HCEC 1CT (cell line): ENCODE data around the gene HEXIM2.

Experiments
- DNase-seq: peaks from one replicate; pipeline ENCODE4 v3.0.0-alpha.2; 2017

HEXIM2 gene

DNA sequence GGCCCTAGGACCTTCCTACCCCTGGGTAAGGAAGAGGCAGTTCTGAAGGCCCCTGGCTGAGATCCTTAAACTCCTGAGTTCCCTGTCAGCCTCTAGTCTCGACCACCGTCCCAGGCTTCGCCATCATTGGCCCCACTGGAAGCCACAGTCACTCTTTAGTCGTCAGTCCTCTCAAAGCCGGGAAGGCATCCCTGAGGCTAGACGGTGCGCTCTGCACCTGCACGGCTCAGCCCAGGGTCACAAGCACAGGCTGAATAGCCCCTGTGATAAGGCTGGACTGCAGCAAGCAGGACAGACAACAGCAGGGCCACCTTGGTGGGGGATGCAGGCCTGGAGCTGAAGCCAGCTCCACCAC is 16.7 kb upstream of the HEXIM2 start:
- DNase-seq, result no peak

DNA sequence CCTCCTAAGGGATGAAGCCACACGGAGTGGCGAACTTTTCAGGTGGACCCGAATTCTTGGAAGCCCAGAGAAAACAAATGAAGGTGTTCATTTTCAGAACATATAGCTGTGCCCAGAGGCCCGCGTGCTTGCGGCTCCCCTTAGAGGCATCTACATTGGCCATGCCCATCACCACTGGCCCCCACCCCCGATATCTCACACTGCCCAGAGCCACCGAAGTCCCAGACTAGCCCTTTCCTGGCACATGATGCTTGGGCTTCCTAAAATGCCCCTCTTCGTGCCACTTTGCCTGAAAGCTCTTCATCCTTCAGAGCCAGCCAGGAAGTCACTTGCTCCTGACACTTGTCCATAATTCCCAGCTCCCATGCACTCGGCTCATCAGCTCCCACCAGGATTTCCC is 15.5 kb upstream of the HEXIM2 start:
- DNase-seq, result no peak

DNA sequence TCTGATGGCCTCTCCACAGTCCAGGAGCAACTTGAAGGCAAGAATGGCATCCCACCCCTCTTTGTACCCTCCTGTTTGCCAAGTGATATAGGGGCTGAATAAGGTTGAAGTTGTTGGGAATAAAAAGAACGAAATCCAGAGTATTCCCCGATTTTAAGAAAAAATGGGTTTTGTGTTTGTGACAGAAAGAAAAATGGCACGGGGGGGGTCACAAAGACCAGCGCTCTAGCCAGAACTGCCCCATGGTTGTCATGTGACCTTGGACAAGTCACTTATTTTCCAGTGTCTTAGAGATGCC is 15.1 kb upstream of the HEXIM2 start:
- no peak for DNase-seq

DNA sequence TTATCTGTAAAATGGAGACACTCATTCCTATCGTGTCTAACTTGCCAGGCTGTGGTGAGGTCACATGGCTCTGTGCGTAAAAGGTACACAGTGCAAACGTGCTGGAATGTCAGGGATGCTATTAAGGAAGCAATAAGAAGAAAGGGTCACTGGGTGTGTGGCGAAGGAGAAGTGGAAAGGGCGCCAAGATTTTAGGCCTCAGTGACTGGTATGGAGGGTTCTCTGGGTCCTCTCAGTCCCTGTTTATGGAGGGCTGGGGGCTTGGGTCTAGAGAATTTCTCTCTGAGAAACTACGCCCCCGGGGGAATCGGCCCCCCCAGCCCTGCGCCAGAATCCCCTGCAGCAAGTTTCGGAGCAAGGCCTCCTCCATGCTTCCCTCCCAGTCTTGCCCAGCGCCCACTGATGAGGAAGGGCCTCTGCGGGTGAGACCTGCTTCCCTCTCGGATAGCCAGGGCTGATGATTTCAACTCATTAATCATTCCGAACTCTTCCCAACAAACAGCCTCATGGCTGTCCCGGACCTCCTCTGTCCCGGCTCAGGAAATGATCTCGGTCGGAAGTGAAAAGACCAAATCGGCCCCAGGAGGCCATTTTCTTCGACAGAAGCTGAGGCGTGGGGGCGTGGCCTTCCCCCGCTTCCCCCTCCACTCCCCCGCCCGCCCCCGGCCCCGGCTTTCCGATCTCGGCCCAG is 14.6 kb upstream of the HEXIM2 start:
- DNase-seq, result peak; percentile 67

DNA sequence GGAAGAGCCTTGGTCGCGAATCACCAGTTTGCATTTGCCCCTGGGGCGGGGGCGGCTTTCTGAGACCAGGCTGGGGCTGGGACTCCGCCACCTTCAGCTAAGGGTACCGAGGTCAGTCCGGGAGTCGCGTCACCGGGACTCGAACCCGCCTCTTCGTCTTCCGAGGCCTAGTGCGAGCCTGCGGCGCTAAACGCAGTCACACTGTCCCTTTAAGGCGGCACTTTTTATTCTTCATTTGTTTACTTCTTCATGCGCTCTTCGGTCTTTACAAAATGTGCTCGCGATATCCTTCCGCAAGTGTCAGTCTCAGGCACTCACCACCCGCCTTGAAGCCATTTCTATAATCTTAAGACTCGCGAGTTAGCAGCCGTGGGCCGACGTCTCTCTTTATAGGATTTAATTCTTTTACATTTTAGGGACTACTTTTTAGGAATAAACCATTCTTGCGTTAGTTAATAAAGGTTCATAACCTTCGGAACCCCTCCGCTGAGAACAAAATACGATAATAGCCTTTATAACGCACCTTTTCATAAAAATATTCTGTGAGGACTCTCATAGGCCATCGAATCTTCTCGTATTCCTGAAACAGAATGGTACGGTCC is 14.0 kb upstream of the HEXIM2 start:
- DNase-seq, result peak; percentile 96

DNA sequence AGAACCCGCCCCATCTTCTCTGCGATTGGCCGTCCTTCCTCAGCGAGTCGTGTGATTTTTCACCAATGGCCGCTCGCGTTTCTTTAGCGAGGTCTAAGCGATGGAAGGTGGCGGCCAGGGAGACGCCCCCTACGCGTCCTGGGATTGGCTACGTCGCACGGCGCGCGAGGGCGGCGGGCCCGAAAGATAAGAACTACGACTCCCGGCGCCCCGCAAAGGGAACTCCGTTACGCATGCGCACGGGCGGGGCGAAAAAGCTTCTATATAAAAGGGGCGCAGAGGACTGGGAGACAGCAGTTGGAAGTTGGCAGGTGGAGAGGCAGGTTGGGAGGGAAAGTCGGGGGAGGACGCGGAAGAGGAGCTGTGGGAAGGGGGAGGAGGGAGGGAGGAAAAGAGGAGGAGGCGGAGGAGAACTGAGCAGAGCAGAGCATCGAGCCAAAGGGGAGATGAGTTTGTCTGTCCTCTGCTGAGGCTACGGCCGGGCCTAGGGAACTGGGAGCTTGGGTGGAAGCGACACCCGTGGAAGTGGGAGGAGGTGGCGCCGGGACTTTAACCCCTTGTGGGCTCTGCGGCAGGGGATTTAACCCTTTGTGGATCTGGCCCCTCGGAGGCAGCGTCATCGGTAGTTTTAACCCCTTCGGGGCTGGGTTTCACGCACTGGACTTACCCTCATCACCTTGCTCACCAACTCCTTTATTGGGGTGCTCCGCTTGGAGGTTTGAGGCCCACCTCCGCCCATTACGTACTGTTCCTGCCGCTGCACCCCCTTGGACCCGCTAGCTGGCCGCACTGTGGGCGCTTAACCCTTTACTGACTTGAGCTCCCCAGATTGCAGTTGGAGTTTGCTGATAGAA is 13.3 kb upstream of the HEXIM2 start, which contains the start of gene HEXIM1:
Gene HEXIM1 (plus strand): TSS at position 293 of the 854 bp plus-strand sequence. CDS start 716 bp downstream, outside the sequence.
- peak; percentile 100 for DNase-seq

DNA sequence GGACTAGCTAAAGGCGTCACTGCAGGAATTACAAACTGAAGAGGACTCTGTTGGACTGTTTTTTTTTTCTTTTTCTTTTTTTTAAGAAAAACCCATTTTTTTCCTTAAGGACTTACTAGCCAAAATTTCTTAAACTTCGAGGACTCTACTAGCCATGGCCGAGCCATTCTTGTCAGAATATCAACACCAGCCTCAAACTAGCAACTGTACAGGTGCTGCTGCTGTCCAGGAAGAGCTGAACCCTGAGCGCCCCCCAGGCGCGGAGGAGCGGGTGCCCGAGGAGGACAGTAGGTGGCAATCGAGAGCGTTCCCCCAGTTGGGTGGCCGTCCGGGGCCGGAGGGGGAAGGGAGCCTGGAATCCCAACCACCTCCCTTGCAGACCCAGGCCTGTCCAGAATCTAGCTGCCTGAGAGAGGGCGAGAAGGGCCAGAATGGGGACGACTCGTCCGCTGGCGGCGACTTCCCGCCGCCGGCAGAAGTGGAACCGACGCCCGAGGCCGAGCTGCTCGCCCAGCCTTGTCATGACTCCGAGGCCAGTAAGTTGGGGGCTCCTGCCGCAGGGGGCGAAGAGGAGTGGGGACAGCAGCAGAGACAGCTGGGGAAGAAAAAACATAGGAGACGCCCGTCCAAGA is 12.5 kb upstream of the HEXIM2 start:
- peak; percentile 81 for DNase-seq

DNA sequence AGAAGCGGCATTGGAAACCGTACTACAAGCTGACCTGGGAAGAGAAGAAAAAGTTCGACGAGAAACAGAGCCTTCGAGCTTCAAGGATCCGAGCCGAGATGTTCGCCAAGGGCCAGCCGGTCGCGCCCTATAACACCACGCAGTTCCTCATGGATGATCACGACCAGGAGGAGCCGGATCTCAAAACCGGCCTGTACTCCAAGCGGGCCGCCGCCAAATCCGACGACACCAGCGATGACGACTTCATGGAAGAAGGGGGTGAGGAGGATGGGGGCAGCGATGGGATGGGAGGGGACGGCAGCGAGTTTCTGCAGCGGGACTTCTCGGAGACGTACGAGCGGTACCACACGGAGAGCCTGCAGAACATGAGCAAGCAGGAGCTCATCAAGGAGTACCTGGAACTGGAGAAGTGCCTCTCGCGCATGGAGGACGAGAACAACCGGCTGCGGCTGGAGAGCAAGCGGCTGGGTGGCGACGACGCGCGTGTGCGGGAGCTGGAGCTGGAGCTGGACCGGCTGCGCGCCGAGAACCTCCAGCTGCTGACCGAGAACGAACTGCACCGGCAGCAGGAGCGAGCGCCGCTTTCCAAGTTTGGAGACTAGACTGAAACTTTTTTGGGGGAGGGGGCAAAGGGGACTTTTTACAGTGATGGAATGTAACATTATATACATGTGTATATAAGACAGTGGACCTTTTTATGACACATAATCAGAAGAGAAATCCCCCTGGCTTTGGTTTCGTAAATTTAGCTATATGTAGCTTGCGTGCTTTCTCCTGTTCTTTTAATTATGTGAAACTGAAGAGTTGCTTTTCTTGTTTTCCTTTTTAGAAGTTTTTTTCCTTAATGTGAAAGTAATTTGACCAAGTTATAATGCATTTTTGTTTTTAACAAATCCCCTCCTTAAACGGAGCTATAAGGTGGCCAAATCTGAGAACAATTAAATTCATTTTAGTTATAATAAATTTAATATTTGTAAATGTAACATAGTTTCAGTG is 11.7 kb upstream of the HEXIM2 start:
- DNase-seq, result peak; percentile 65

DNA sequence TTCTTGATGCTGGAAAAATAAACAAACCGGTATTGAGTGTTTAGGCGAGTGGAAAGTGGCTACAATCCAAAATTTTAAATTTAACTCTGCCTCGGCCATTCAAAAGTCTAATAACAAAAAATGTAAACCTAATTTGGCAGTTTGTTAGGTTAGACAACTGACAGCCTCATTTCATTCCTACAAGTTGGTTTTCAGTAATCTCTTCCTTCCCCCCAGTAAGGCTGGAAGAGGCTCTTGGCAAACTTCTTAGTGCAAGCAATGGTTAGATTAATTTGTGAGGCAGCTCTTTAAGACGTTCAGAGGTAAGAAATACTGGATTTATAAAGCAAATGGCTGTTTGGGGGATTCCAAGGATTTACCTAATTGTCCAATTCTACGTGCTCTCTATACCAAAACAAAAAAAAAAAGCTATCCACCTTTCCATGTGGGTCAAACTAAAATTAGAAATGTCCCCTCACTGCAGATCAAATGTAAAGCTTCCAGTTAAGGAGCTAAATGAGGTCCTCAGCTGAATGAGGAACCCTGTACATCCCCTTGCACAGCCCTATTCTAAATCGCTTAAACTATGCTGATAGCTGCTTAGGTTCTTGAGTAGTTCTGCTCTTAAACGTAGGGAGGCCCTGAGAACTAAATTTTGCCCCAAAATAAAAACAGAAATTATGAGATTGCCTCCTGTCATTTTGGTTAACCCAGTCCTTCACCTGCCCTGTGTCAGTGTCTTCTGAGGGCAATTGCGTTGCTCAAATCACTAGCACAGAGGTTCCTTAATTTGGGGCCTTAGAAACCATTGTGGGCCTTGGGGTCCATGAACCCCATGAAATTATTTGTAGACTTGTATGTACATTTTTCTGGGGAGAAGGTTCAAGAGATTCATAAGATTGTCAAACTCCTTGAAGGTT is 10.5 kb upstream of the HEXIM2 start:
- no peak for DNase-seq

DNA sequence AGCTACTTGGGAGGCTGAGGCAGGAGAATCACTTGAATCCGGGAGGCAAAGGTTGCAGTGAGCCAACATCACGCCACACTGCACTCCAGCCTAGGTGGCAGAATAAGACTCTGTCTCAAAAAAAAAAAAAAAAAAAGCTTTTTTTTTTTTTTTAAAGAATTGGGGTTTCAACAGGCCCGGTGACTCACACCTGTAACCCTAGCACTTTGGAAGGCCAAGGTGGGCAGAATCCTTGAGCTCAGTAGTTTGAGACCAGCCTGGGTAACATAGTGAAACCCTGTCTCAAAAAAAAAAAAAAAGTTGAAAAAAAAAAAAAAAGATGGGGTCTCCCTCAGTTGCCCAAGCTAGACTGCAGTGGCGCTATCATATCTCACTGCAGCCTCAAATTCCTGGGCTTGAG is 6.6 kb upstream of the HEXIM2 start:
- DNase-seq, result no peak

DNA sequence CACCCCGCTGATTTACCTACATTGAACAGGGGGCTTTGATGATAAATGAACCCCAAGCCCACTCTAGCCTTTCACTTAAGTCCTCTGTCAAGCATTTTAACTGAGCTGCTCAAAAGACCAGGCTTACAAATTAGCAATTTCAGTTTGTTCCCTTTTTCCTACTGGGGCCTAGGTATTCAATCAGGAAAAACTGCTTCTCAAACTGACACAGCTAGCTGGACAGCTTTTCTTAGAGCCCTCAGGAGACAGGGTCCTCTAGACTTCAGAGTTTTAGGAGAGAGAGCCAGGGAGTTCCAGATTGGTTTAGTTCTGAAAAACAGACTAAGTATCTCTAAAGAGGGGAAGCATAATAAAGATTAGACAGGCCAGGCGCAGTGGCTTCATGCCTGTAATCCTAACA is 6.2 kb upstream of the HEXIM2 start:
- DNase-seq, result no peak

DNA sequence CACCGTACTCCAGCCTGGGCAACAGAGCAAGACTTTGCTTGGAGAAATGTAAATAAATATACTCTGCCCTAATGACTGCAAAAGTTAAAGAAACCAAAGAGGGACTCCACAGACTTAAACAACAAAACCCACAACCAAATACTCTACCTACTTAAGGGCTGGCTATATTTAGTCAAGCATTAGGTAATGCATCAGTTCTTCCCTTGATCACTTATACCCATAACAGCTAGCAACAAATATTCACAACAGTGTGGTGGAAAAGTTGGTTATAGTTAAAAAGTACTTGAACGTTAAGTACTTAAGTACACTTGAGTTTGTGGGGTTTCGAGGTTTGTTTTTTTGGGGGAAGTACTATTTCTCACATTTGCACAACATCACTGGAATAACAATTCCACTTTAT is 5.4 kb upstream of the HEXIM2 start:
- no peak for DNase-seq

DNA sequence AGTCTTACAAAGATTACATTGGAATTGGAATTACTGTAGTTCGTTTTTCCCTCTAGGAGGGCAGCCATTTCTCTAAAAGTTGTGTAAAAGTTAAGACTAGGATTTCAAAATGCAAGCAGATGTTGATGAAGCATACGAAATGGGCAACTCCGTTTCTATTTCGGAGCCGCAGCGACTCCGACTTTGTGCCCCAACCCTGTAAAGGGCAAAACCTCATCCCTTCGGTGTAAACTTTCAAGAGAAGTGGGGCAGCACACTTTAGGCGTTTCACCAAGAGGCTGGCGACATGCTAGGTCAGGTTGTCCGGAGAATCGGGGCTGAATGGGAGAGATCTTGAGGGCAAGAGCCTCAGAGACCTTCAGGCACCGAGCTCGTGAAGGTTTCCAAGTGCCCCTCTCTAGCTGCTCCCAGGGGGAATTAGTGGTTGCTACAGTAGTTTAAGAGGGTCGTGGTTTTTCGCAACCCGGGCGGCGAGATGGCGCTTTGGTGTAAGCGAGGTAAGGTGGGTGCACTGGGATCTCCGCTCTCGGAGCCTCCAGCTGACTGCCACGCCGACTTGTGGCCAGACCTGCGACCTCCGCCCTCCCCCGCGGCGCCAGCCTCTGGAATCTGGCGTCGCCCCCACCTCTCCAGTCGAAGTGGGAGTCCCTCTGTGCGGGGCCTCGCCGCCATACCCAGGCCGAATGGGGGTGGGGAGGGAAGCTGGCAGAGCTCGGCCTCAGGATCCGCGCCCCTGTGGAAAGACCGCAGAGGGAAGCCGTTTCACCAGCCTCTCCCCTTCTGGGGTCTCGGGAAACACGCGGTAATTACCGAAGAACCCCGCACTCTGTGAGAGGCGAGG is 1.0 kb upstream of the HEXIM2 start:
- DNase-seq, result peak; percentile 61

DNA sequence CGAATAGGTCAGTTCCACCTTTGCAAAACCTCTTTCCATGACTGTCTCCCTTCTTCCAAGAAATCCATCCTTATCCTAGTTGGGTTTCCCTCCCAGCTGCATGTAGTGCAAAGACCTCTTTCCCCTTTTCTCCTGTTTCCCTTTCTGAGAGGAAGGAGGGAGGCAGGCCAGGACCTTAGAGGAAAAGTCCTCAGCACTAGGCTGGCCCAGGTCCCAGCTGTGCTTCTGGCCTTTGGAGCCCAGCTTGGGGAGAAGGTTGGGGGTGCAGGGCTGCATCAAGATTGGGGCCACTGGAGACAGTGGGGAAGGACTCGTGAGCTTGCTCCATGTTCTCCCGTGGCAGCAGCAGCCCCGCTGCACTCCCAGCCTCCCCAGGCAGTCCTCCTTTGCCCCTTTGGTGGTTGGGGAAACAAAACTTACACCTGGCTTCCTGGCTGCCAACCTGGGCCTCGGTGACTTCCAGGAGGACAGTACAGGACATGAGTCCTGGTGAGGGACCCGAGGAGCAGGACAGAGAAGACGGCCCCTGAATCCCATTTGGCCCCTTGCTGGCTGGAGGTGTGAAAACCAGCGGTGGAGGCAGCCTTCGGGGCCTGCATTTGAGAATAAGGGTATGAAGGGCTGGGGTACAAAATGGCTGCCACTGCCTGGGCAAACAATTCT is 481 bp downstream of the HEXIM2 start:
- no peak for DNase-seq

DNA sequence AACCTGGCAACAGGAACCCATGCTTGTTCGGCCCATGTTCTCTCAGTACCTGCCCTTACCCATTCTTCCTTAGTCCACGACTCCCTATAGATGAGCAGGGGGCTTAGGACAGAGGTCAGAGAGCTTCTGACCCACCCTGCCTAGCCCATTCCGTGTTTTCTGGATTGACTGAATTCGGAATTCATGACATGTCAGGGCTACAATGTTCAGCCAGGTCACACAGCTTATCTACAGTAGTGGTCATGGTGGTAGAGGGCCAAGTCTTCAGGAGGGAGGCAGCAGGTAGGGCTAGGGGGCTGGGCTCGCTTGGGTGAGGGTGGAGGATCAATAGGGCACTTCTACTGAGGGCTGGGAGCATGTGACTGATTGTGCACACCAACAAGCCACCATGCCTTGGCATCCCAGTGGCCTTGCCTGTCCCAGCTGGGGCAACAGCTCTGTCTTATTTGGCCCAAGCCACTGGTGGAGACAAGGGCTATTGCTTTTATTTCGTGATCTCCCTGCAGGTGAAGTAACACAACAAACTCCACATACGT is 3.1 kb downstream of the HEXIM2 start:
- DNase-seq, result no peak

DNA sequence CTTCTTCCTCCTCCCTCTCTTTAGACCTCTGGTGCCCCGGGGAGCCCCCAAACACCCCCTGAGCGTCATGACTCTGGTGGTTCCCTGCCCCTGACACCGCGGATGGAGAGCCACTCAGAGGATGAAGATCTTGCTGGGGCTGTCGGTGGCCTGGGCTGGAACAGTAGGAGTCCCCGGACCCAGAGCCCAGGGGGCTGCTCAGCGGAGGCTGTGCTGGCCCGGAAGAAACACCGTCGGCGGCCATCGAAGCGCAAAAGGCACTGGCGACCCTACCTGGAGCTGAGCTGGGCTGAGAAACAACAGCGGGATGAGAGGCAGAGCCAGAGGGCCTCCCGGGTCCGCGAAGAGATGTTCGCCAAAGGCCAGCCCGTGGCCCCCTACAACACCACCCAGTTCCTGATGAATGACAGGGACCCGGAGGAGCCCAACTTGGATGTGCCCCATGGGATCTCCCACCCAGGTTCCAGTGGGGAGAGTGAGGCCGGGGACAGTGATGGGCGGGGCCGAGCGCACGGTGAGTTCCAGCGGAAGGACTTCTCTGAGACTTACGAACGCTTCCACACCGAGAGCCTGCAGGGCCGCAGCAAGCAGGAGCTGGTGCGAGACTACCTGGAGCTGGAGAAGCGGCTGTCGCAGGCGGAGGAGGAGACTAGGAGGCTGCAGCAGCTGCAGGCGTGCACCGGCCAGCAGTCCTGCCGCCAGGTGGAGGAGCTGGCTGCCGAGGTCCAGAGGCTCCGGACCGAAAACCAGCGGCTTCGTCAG is 7.5 kb downstream of the HEXIM2 start:
- DNase-seq, result no peak

DNA sequence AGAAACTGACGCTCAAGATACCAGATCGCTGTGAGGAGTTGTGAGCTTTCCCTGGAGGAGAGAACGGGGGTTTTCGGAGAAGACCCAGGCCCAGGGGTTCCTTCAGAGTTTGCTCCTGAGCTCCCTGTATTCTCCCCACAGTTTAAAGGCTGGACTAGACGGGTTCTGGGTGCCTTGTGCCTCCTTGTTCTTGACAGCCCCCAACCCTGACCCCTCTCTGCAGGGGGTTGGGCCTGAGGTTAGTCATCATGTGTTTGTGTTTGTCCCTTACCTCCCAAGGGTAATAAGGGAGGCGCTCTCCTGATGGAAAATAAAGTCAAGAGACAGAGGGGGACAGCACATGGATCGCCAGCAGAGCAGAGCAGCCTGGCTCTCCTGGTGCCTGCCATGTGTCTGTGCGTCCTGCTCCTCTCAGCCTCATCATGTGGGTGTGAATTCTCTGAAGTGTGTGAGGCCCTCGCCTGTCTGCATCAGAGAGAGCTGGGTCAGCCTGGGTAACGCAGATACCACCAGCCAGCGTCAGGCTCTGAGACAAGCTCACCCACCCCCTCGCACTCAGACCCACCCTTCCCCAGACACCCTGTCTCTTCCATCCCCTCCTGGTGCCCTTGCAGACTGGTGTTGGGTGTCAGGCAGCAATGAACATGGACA is 8.7 kb downstream of the HEXIM2 start:
- DNase-seq, result no peak

DNA sequence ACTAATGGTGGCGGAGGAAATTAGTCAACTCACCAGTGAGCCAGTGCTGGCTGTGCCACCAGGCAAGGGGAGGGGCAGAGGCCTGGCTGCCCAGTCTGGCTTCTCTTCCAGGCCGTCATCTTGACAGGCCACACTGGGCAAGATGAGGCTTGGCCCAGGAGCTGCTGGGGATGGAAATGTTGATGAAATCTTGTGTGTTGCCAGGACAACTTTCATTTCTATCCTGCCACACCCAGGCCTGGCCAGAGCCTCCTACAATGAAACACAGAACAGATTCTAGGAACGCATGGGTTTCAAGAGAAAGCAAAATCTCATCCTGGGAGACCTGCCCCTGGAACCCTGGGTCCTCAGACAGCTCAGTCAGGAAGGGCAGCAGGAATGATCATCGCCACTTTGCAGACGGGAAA is 9.3 kb downstream of the HEXIM2 start:
- peak; percentile 33 for DNase-seq
